ENCODE data around the gene NTHL1. TPM values are rescaled to one million over a fixed set of nuclear protein-coding genes. Genes with fewer than 3 reads are reported as not detected.
A peak's percentile ranks its signal among the peaks of the same experiment; 100 is the strongest.

The NTHL1 gene
- total and polyA plus RNA-seq, 2 of the 8 experiments (the other 6 are each of a cell fraction or from before 2014, with no cell fraction given) = 70.9 to 150 TPM

DNA sequence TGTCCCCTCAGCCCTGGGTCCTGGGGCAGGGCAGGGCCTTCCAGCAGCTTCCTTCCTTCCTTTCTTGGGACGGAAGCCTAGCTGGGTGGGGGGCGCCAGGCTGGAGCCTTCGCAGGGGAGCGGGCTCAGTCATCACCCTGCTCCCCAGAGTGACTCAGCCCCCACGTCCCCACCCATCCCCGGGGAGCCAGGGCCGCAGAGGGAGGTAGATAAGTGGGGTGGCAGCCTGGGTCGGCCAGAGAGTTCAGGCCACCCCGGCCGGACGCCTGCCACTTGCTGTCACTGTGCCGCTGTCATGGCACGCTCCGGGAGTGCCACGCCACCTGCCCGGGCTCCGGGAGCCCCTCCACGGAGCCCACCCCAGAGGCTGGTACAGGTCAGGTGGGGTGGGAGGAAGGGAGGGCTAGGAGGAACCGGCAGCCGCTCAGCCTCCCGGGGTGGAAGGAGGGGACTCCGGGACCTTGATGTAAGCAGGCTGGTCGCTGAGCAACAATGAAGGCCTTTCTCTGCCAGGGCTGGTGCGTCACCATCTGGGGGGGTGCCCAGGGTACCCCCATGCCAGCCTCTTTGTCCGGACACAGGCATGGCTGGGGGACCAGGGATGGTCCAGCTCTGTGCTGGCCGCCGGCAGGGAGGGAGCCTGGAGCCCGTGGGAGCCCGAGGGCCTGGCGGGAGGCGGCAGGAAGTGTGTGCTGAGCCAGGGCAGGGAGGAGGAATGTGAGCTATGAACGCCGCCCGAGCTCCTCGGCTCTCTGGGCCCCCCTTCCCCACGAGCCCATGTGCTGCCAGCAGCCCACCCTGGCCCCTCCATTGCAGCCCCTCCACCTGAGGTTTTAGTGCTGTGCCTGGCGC is 14.4 kb downstream of the NTHL1 start:
- no peaks in the 10 kb centered on the region for H3K79me2 ChIP-seq (ENCODE audit: control insufficient read depth in 1 of 2, insufficient read depth in 2 of 2, low read length in 2 of 2)
- peaks cover 0 to under 1% (median 0%) of the 10 kb centered on the region in 4 experiments; a peak in 1 of 7 replicates for H3K27me3 ChIP-seq (replicated peaks in 1 of 4; ENCODE audit: control insufficient read depth in 3 of 4, extremely low read depth in 1 of 4, insufficient read depth in 3 of 4, low read length in 3 of 4)
- H3K9ac ChIP-seq (replicated peaks in 1 of 4; ENCODE audit: extremely low read depth in 1 of 4, low read depth in 3 of 4, low read length in 3 of 4) = no peak overlapping the region
- no peak overlapping the region for H2BK12ac ChIP-seq (ENCODE audit: low read depth, low read length)
- H2BK5ac ChIP-seq (ENCODE audit: low read depth, low read length) = no peak overlapping the region; the same call in 1 of the 2 replicates
- no peak overlapping the region for H3K23ac ChIP-seq (ENCODE audit: insufficient read length)
- ChIA-PET CTCF (ENCODE audit: partially characterized antibody) (interaction anchor here (1.0 to 2.3 kb wide), 5 partner anchors 8 to 18 kb away, joined by 3 to 16 read pairs (median 3); no protein-coding TSS in a partner anchor), POLR2A (ENCODE audit: partially characterized antibody) (interaction anchor here (0.6 to 2.4 kb wide), 6 partner anchors 8 to 118 kb away, joined by 3 to 9 read pairs (median 3); no protein-coding TSS in a partner anchor)
- no peak overlapping the region for H3K4me2 ChIP-seq (ENCODE audit: insufficient read depth in 1 of 2, low read depth in 2 of 2, low read length in 2 of 2)
- H3K4me1 ChIP-seq (replicated peaks in 1 of 4; ENCODE audit: control insufficient read depth in 3 of 4, insufficient read depth in 4 of 4, low read length in 3 of 4) = peaks cover 0 to 2% (median 0%) of the 10 kb centered on the region in 4 experiments; a peak in 3 of 7 replicates
- no peak overlapping the region for H2AFZ ChIP-seq (ENCODE audit: low read length)
- no peaks in the 10 kb centered on the region for H3K36me3 ChIP-seq (ENCODE audit: control insufficient read depth in 2 of 4, insufficient read depth in 4 of 4, low read length in 3 of 4)
- H3K4me3 ChIP-seq (ENCODE audit: extremely low read depth in 1 of 4, insufficient read depth in 2 of 4, low read depth in 3 of 4, low read length in 4 of 4) = no peak overlapping the region
- H3K56ac ChIP-seq (replicated peaks; ENCODE audit: insufficient read length, low read depth, low read length) = no peak overlapping the region
- H2AK5ac ChIP-seq (ENCODE audit: low read depth, low read length) = no peak overlapping the region
- no peak overlapping the region for H2BK120ac ChIP-seq (replicated peaks; ENCODE audit: low read depth, low read length)
- H3K23me2 ChIP-seq (ENCODE audit: low read depth, low read length) = no peaks in the 10 kb centered on the region
- no peak overlapping the region for H4K5ac ChIP-seq (ENCODE audit: insufficient read length, low read depth, low read length)
- no peak overlapping the region for H2BK20ac ChIP-seq (ENCODE audit: low read length)
- H4K8ac ChIP-seq (ENCODE audit: extremely low read depth, insufficient read depth, low read length) = peak overlapping the region; percentile 71
- H3K18ac ChIP-seq (ENCODE audit: extremely low read depth, low read length) = no peak overlapping the region
- H3K9me3 ChIP-seq (ENCODE audit: insufficient read depth in 2 of 2, low read depth in 1 of 2, low read length in 1 of 2) = no peaks in the 10 kb centered on the region
- DNase-seq (ENCODE audit: low read depth in 1 of 2, low spot score in 2 of 2) (peak in 1 of 2 experiments; percentile 55), FAIRE-seq (no peak)
- no peak overlapping the region for H4K91ac ChIP-seq (replicated peaks; ENCODE audit: insufficient read length, low read length)
- WGBS, 2 experiments (ENCODE audit: extremely low coverage in 1 of 2, insufficient coverage in 1 of 2, insufficient read length in 1 of 2, insufficient replicate concordance in 2 of 2, low coverage in 1 of 2, low lambda C conversion rate in 2 of 2, missing lambda C conversion rate in 1 of 2) = 82% methylated on average over 26 of the region's 37 CpGs; no CpG with 5 or more reads in 1 of the 2 experiments
- no peak overlapping the region for H3K27ac ChIP-seq (ENCODE audit: low read depth, low read length)
- no peak overlapping the region for H3K4ac ChIP-seq (replicated peaks; ENCODE audit: insufficient read length, low read depth, low read length)
- H3K79me1 ChIP-seq (ENCODE audit: low read depth, low read length) = no peaks in the 10 kb centered on the region
- peaks cover 0 to 4% of the 10 kb centered on the region in 2 experiments for H4K20me1 ChIP-seq (replicated peaks in 1 of 2; ENCODE audit: control insufficient read depth in 1 of 2, insufficient read depth in 2 of 2, low read length in 2 of 2)
- H2BK15ac ChIP-seq (ENCODE audit: low read length) = no peak overlapping the region
- no peak overlapping the region for H3K14ac ChIP-seq (ENCODE audit: insufficient read length)
- TF ChIP-seq NRF1 (IDR thresholded peaks at IDR 0.05; ENCODE audit: low read depth, low read length) = no peak
- no peak for TF ChIP-seq RXRA (IDR thresholded peaks at IDR 0.05; ENCODE audit: insufficient read depth, low read depth, low read length)
- TF ChIP-seq SUZ12 (IDR thresholded peaks at IDR 0.05; ENCODE audit: low read length) = no peak
- TF ChIP-seq POLR2A (IDR thresholded peaks at IDR 0.05; ENCODE audit: control extremely low read depth in 1 of 2, low read depth in 2 of 2, low read length in 2 of 2) = no peak
- no peak for TF ChIP-seq SP1 (IDR thresholded peaks at IDR 0.05; ENCODE audit: low read depth, low read length)

All from H1 (cell line).